GM23338 (cell line): ENCODE results near the gene ZNF22. TPM values are rescaled to one million over a fixed set of nuclear protein-coding genes. Genes with fewer than 3 reads are reported as not detected.

Experiments used
- ATAC-seq: fragments of 200-7000 bp; cut with Tn5 transposase; 3 replicates; pipeline ENCODE4 v1.9.1; 2020
- DNase-seq: peaks from one replicate; pipeline ENCODE4 v3.0.0-alpha.2; 2015; ENCODE audit warnings: low spot score
- H2AFZ ChIP-seq: fragments of 200-600 bp; sonication (generic); 2 replicates; pipeline ENCODE4 v1.8.0; 2016; ENCODE audit warnings: antibody characterized with exemption, mild to moderate bottlenecking, moderate library complexity
- H3F3A ChIP-seq: fragments of 200-600 bp; sonication (generic); replicated peaks from 2 replicates; pipeline ENCODE4 v1.8.0; 2017; ENCODE audit warnings: antibody characterized with exemption, mixed run types, low read depth
- H3K27ac ChIP-seq: fragments of 200-600 bp; sonication (generic); 2 replicates; pipeline ENCODE4 v1.6.1; 2016; ENCODE audit warnings: low read depth
- H3K27me3 ChIP-seq: fragments of 200-600 bp; sonication (generic); 2 replicates; pipeline ENCODE4 v1.8.0; 2016; ENCODE audit warnings: mild to moderate bottlenecking, mixed run types, moderate library complexity; ENCODE audit not compliant: insufficient read depth
- H3K36me3 ChIP-seq: fragments of 200-600 bp; sonication (generic); 2 replicates; pipeline ENCODE4 v1.8.0; 2016; ENCODE audit warnings: mild to moderate bottlenecking; ENCODE audit not compliant: insufficient read depth
- H3K4me1 ChIP-seq: fragments of 200-600 bp; sonication (generic); 2 replicates; pipeline ENCODE4 v1.8.0; 2016; ENCODE audit warnings: mild to moderate bottlenecking, moderate library complexity; ENCODE audit not compliant: insufficient read depth
- H3K4me2 ChIP-seq: fragments of 200-600 bp; sonication (generic); 2 replicates; pipeline ENCODE4 v1.7.1; 2017; ENCODE audit warnings: mixed run types
- H3K4me3 ChIP-seq: fragments of 200-600 bp; sonication (generic); 2 replicates; pipeline ENCODE4 v1.6.1; 2016; ENCODE audit warnings: mixed run types
- H3K79me2 ChIP-seq: fragments of 200-600 bp; sonication (generic); replicated peaks from 2 replicates; pipeline ENCODE4 v1.8.0; 2017; ENCODE audit warnings: mild to moderate bottlenecking; ENCODE audit not compliant: insufficient read depth
- H3K9me2 ChIP-seq: fragments of 200-600 bp; sonication (generic); 2 replicates; pipeline ENCODE4 v1.8.0; 2017; ENCODE audit not compliant: insufficient read depth
- H4K20me1 ChIP-seq: fragments of 200-600 bp; sonication (generic); replicated peaks from 2 replicates; pipeline ENCODE4 v1.8.0; 2017; ENCODE audit warnings: mild to moderate bottlenecking; ENCODE audit not compliant: insufficient read depth
- H3K27ac Mint-ChIP-seq: 2 replicates; pipeline ENCODE4 v1.8.0; 2020; ENCODE audit warnings: inconsistent platforms, mild to moderate bottlenecking, moderate library complexity, mixed read lengths
- H3K27me3 Mint-ChIP-seq: 3 replicates; pipeline ENCODE4 v1.8.0; 2022; ENCODE audit warnings: low read depth, mild to moderate bottlenecking, moderate library complexity, mixed read lengths, inconsistent platforms; ENCODE audit not compliant: insufficient read depth, poor library complexity
- H3K36me3 Mint-ChIP-seq: 3 replicates; pipeline ENCODE4 v1.8.0; 2021; ENCODE audit warnings: low read depth, mild to moderate bottlenecking, inconsistent platforms, moderate library complexity, mixed read lengths
- H3K4me1 Mint-ChIP-seq: 3 replicates; pipeline ENCODE4 v1.8.0; 2020; ENCODE audit warnings: mild to moderate bottlenecking, inconsistent platforms, mixed read lengths
- H3K4me3 Mint-ChIP-seq: 3 replicates; pipeline ENCODE4 v1.8.0; 2021; ENCODE audit warnings: moderate library complexity, mild to moderate bottlenecking, inconsistent platforms, mixed read lengths
- H3K9me3 Mint-ChIP-seq: 3 replicates; pipeline ENCODE4 v1.8.0; 2020; ENCODE audit warnings: moderate library complexity, mild to moderate bottlenecking, inconsistent platforms, mixed read lengths
- CTCF ChIP-seq, 2 experiments: fragments of 200-600 bp in 1 of 2; sonication (generic) in 1 of 2; conservative IDR thresholded peaks; 2 replicates each; pipeline versions ENCODE4 v1.5.1 to v1.6.1; 2016 to 2017; ENCODE audit warnings: antibody characterized with exemption in 2 of 2, low read depth in 2 of 2, mild to moderate bottlenecking in 2 of 2, moderate library complexity in 1 of 2
- EZH2 ChIP-seq: fragments of 200-600 bp; sonication (generic); IDR thresholded peaks from one replicate; pipeline ENCODE4 v1.8.0; 2017; ENCODE audit warnings: antibody characterized with exemption, mild to moderate bottlenecking, low read depth; ENCODE audit not compliant: unreplicated experiment
- NANOG ChIP-seq: IDR thresholded peaks from 2 replicates; pipeline ENCODE4 v1.6.1; 2016; ENCODE audit warnings: antibody characterized with exemption, borderline replicate concordance
- STAT1 ChIP-seq: IDR thresholded peaks from one replicate; pipeline ENCODE4 v1.6.1; 2016; ENCODE audit warnings: antibody characterized with exemption; ENCODE audit not compliant: unreplicated experiment
- ZNF114 ChIP-seq: fragments of 250-450 bp; sonication (Bioruptor Pico); IDR thresholded peaks from 2 replicates; pipeline ENCODE4 v1.5.0; 2020; ENCODE audit warnings: mild to moderate bottlenecking, moderate library complexity
- ZNF462 ChIP-seq: fragments of 250-450 bp; sonication (Bioruptor Pico); IDR thresholded peaks from 2 replicates; pipeline ENCODE4 v1.5.0; 2020; ENCODE audit warnings: mild to moderate bottlenecking, moderate library complexity
- polyA plus RNA-seq: library from polyadenylated mRNA; unstranded; fragments of >200 nt; fragmentation: Nextera tagmentation; extraction: Ambion mirVana; gene quantifications from 2 replicates; pipeline ENCODE4 v1.2.1, GENCODE V29; 2016
- total RNA-seq: library from RNA; depleted of rRNA; stranded (reverse); fragments of >200 nt; shearing (Covaris generic); gene quantifications from 2 replicates; pipeline ENCODE4 v1.2.3, GENCODE V29; 2014
- TF ChIP-seq, protein P1 (sequence below): IDR thresholded peaks from one replicate; pipeline ENCODE4 v1.6.1; 2018; ENCODE audit warnings: antibody characterized with exemption; ENCODE audit not compliant: unreplicated experiment
- TF ChIP-seq, protein P2 (sequence below): IDR thresholded peaks from 2 replicates; pipeline ENCODE4 v1.6.1; 2016; ENCODE audit warnings: antibody characterized with exemption

Gene ZNF22
- total and polyA plus RNA-seq, 2 experiments from 2014 or later, result 40.5 to 81.8 TPM

DNA sequence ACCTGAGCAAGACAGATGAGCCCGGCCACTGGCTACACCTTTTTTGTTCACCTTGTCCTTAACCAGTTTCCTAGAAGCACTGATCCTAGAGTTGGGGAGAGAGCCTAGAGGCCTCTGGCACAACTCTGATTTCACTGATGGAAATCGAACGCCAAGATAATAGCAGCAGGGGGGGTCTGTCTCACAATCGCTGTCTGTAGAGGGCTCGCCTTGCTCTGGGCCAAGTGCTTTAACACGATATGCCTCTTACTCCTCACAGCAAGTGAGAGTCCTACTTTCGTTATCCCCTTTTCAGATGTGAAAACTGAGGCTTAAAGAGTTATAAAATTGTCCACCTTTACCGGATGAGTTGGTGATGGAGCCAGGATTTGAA, 40.6 kb upstream of the ZNF22 start (continued):
- no peak for TF ChIP-seq ZNF462
- no peak for TF ChIP-seq NANOG
- TF ChIP-seq ZNF114, result no peak
- no peak for TF ChIP-seq CTCF (conservative IDR thresholded peaks at IDR 0.05; ENCODE audit: low read depth in 2 of 2)
- TF ChIP-seq EZH2, result no peak

- Mint-ChIP-seq H3K9me3 (no peaks in the 10 kb centered on the region; the same call in 1 of the 3 replicates), H3K4me3 (peak overlapping the region; percentile 81), H3K4me1 (peaks cover 68% of the 10 kb centered on the region), H3K27me3 (peaks cover 27% of the 10 kb centered on the region), H3K27ac (no peak overlapping the region), H3K36me3 (peaks cover 8% of the 10 kb centered on the region; the same call in 2 of the 3 replicates)
- TF ChIP-seq STAT1 (no peak), CTCF (conservative IDR thresholded peaks at IDR 0.05; ENCODE audit: low read depth in 2 of 2) (no peak), NANOG (no peak)
- TF ChIP-seq, protein P1, sequence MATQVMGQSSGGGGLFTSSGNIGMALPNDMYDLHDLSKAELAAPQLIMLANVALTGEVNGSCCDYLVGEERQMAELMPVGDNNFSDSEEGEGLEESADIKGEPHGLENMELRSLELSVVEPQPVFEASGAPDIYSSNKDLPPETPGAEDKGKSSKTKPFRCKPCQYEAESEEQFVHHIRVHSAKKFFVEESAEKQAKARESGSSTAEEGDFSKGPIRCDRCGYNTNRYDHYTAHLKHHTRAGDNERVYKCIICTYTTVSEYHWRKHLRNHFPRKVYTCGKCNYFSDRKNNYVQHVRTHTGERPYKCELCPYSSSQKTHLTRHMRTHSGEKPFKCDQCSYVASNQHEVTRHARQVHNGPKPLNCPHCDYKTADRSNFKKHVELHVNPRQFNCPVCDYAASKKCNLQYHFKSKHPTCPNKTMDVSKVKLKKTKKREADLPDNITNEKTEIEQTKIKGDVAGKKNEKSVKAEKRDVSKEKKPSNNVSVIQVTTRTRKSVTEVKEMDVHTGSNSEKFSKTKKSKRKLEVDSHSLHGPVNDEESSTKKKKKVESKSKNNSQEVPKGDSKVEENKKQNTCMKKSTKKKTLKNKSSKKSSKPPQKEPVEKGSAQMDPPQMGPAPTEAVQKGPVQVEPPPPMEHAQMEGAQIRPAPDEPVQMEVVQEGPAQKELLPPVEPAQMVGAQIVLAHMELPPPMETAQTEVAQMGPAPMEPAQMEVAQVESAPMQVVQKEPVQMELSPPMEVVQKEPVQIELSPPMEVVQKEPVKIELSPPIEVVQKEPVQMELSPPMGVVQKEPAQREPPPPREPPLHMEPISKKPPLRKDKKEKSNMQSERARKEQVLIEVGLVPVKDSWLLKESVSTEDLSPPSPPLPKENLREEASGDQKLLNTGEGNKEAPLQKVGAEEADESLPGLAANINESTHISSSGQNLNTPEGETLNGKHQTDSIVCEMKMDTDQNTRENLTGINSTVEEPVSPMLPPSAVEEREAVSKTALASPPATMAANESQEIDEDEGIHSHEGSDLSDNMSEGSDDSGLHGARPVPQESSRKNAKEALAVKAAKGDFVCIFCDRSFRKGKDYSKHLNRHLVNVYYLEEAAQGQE, result no peak
- TF ChIP-seq, protein P2, sequence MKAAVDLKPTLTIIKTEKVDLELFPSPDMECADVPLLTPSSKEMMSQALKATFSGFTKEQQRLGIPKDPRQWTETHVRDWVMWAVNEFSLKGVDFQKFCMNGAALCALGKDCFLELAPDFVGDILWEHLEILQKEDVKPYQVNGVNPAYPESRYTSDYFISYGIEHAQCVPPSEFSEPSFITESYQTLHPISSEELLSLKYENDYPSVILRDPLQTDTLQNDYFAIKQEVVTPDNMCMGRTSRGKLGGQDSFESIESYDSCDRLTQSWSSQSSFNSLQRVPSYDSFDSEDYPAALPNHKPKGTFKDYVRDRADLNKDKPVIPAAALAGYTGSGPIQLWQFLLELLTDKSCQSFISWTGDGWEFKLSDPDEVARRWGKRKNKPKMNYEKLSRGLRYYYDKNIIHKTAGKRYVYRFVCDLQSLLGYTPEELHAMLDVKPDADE, result no peak
- ATAC-seq (no peak), DNase-seq (no peak)
- peak overlapping the region; percentile 93 for H3K4me2 ChIP-seq
- H3K79me2 ChIP-seq, result no peaks in the 10 kb centered on the region
- peaks cover 6% of the 10 kb centered on the region; the same call in 1 of the 2 replicates for H3F3A ChIP-seq
- no peak overlapping the region for H2AFZ ChIP-seq
- H3K27me3 ChIP-seq, result peaks cover 9% of the 10 kb centered on the region
- no peaks in the 10 kb centered on the region for H4K20me1 ChIP-seq
- no peaks in the 10 kb centered on the region for H3K36me3 ChIP-seq
- H3K4me1 ChIP-seq, result peaks cover 61% of the 10 kb centered on the region
- peaks cover under 1% of the 10 kb centered on the region; the same call in 1 of the 2 replicates for H3K9me2 ChIP-seq
- no peak overlapping the region for H3K27ac ChIP-seq
- H3K4me3 ChIP-seq, result peak overlapping the region; percentile 76
Observed at GRCh38 chr10:44960482-44961229, 40.1 kb upstream of the ZNF22 start.
